ENCODE data around the gene SMYD3. TPM values are rescaled to one million over a fixed set of nuclear protein-coding genes. Genes with fewer than 3 reads are reported as not detected.

SMYD3 gene
- total and polyA plus RNA-seq, 9 of the 15 experiments (the other 6 are each of a cell fraction or from before 2014, with no cell fraction given), result 128 to 440 (median 197) TPM

DNA sequence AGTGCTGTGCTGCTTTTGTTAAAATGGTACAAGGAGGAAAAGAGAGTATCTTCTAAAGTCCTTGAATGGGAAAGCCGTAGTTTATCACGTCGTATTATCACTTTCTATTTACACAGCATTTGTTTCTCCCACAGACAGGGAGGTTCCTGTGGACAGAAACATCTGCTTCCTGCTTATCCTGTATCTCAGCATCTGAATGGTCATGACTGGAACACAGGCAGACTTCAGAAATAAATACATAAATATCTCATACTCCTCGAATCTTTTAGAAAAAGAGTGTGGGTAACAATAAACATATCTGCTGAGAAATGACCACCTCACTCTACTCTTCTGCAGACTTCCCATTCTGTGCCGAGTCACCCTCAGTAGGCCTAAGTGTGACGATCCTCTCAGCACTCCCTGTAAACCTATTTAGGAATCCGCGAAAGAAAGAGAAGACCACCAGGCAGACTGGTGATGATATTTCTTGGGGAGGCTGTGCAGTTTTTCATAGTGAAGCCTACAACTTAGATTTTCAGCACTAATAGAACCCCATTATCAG is 393.5 kb downstream of the SMYD3 start (continued):
- TF ChIP-seq CBFB (CRISPR knock-in tag; IDR thresholded peaks at IDR 0.05) (no peak), ETS2 (tag; IDR thresholded peaks at IDR 0.05; ENCODE audit: borderline replicate concordance, poor library complexity, severe bottlenecking) (no peak), ZNF551 (CRISPR knock-in tag; IDR thresholded peaks at IDR 0.05) (no peak), TRIM24 (IDR thresholded peaks at IDR 0.05) (peak; percentile 61 to 70; a peak in 2 of 4 replicates), NFXL1 (CRISPR knock-in tag; IDR thresholded peaks at IDR 0.05) (no peak), CAMTA2 (CRISPR knock-in tag; conservative IDR thresholded peaks at IDR 0.05) (no peak), IFI16 (CRISPR knock-in tag; IDR thresholded peaks at IDR 0.05) (no peak), FIP1L1 (IDR thresholded peaks at IDR 0.05; ENCODE audit: low read depth, low read length, poor library complexity, severe bottlenecking) (no peak), PHF8 (IDR thresholded peaks at IDR 0.05; ENCODE audit: borderline replicate concordance, low read length) (no peak), TARDBP (IDR thresholded peaks at IDR 0.05) (no peak), HDAC3 (IDR thresholded peaks at IDR 0.05; ENCODE audit: borderline replicate concordance, partially characterized antibody) (peak; percentile 77), C11orf30 (IDR thresholded peaks at IDR 0.05; ENCODE audit: low read depth) (no peak), PHB (CRISPR knock-in tag; IDR thresholded peaks at IDR 0.05) (no peak), NBN (IDR thresholded peaks at IDR 0.05; ENCODE audit: low read depth) (peak; percentile 60)
- TF ChIP-seq, protein P1, sequence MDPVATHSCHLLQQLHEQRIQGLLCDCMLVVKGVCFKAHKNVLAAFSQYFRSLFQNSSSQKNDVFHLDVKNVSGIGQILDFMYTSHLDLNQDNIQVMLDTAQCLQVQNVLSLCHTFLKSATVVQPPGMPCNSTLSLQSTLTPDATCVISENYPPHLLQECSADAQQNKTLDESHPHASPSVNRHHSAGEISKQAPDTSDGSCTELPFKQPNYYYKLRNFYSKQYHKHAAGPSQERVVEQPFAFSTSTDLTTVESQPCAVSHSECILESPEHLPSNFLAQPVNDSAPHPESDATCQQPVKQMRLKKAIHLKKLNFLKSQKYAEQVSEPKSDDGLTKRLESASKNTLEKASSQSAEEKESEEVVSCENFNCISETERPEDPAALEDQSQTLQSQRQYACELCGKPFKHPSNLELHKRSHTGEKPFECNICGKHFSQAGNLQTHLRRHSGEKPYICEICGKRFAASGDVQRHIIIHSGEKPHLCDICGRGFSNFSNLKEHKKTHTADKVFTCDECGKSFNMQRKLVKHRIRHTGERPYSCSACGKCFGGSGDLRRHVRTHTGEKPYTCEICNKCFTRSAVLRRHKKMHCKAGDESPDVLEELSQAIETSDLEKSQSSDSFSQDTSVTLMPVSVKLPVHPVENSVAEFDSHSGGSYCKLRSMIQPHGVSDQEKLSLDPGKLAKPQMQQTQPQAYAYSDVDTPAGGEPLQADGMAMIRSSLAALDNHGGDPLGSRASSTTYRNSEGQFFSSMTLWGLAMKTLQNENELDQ (CRISPR knock-in tag; IDR thresholded peaks at IDR 0.05; ENCODE audit: borderline replicate concordance), result no peak
- TF ChIP-seq, protein P2, sequence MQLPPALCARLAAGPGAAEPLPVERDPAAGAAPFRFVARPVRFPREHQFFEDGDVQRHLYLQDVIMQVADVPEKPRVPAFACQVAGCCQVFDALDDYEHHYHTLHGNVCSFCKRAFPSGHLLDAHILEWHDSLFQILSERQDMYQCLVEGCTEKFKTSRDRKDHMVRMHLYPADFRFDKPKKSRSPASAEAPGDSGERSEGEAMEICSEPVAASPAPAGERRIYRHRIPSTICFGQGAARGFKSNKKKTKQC (CRISPR knock-in tag; IDR thresholded peaks at IDR 0.05), result no peak
- TF ChIP-seq, protein P3, sequence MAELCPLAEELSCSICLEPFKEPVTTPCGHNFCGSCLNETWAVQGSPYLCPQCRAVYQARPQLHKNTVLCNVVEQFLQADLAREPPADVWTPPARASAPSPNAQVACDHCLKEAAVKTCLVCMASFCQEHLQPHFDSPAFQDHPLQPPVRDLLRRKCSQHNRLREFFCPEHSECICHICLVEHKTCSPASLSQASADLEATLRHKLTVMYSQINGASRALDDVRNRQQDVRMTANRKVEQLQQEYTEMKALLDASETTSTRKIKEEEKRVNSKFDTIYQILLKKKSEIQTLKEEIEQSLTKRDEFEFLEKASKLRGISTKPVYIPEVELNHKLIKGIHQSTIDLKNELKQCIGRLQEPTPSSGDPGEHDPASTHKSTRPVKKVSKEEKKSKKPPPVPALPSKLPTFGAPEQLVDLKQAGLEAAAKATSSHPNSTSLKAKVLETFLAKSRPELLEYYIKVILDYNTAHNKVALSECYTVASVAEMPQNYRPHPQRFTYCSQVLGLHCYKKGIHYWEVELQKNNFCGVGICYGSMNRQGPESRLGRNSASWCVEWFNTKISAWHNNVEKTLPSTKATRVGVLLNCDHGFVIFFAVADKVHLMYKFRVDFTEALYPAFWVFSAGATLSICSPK (IDR thresholded peaks at IDR 0.05; ENCODE audit: borderline replicate concordance), result no peak
- TF ChIP-seq, protein P4, sequence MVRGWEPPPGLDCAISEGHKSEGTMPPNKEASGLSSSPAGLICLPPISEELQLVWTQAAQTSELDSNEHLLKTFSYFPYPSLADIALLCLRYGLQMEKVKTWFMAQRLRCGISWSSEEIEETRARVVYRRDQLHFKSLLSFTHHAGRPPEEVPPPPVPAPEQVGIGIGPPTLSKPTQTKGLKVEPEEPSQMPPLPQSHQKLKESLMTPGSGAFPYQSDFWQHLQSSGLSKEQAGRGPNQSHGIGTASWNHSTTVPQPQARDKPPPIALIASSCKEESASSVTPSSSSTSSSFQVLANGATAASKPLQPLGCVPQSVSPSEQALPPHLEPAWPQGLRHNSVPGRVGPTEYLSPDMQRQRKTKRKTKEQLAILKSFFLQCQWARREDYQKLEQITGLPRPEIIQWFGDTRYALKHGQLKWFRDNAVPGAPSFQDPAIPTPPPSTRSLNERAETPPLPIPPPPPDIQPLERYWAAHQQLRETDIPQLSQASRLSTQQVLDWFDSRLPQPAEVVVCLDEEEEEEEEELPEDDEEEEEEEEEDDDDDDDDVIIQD (CRISPR knock-in tag; IDR thresholded peaks at IDR 0.05), result no peak
- TF ChIP-seq, protein P5, sequence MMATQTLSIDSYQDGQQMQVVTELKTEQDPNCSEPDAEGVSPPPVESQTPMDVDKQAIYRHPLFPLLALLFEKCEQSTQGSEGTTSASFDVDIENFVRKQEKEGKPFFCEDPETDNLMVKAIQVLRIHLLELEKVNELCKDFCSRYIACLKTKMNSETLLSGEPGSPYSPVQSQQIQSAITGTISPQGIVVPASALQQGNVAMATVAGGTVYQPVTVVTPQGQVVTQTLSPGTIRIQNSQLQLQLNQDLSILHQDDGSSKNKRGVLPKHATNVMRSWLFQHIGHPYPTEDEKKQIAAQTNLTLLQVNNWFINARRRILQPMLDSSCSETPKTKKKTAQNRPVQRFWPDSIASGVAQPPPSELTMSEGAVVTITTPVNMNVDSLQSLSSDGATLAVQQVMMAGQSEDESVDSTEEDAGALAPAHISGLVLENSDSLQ (IDR thresholded peaks at IDR 0.05), result peak; percentile 24; the same call in 1 of the 2 replicates
- TF ChIP-seq, protein P6, sequence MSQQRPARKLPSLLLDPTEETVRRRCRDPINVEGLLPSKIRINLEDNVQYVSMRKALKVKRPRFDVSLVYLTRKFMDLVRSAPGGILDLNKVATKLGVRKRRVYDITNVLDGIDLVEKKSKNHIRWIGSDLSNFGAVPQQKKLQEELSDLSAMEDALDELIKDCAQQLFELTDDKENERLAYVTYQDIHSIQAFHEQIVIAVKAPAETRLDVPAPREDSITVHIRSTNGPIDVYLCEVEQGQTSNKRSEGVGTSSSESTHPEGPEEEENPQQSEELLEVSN (IDR thresholded peaks at IDR 0.05; ENCODE audit: borderline replicate concordance in 1 of 2, extremely low read depth in 1 of 2, insufficient read depth in 1 of 2, insufficient read length in 1 of 2, low read depth in 1 of 2, low read length in 1 of 2, poor library complexity in 1 of 2, severe bottlenecking in 1 of 2), result no peak

Measured in K562 (cell line).